Bone marrow (tissue), 2 donors: ENCODE results near the gene MAP2K3.
"Not testable (repeated sequence)": the region's sequence is repeated elsewhere in the genome, so short reads cannot be mapped to it uniquely, and the experiment has no call there.

Experiments
- DNase-seq, 2 donors: peaks; one replicate each; lab custom pipeline; 2025; lab: John Stamatoyannopoulos, UW

MAP2K3 gene

DNA sequence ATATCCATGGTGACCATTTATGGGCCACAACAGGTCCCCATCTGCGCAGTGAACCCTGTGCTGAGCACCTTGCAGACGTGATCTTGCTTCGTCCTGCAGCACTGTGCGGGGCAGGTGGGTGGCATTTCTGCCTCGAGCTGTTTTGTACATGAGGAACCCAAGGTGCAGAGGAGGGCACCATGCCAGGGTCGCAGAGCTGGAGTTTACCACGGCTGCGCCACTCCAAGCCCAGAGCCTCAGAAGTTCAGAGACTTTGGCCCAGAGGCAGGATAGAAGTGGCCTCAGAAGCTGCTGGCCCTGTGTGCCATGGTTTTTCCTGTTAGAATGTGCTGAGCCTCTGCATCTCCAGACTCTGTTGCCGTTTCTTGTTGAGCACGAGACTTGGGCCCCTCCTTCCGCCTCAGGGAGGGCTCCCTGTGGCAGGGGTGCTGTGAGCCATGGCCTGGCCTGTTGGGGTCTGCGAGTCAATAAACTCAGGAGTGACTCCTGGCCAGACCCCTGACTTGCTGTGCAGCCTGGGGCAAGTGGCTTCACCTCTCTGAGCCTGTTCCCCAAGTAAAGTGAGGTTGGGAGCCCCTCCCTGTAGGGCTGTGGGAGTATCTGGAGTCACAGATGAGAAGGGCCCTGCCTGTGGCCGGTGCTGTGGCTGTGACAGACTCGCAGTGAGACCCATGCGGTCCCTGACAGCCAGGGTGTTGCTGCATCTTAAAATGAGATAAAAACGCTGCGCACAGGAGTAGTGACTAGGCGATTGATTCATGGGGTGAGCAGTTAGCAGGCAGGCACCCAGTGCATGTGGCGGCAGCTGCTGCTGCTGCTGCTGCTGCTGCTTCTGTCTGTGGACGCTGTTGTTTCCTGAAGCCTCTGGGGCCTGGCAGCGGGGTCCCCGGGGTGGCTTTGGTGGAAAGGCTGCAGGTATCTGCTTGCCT, 11.8 kb downstream of the MAP2K3 start:
- no peak for DNase-seq

- DNase-seq: no peak
Measured at GRCh38 chr17:21297026-21297520, 12.6 kb downstream of the MAP2K3 start.

- DNase-seq: no peak
Measured at GRCh38 chr17:21297597-21297996, 13.1 kb downstream of the MAP2K3 start.

- DNase-seq: no peak
Measured at GRCh38 chr17:21298056-21298982, 13.8 kb downstream of the MAP2K3 start.

GRCh38 chr17:21298983-21299519, 14.5 kb downstream of the MAP2K3 start:
- DNase-seq: no peak

- no peak for DNase-seq
Measured at GRCh38 chr17:21299981-21300600, 15.6 kb downstream of the MAP2K3 start.

DNA sequence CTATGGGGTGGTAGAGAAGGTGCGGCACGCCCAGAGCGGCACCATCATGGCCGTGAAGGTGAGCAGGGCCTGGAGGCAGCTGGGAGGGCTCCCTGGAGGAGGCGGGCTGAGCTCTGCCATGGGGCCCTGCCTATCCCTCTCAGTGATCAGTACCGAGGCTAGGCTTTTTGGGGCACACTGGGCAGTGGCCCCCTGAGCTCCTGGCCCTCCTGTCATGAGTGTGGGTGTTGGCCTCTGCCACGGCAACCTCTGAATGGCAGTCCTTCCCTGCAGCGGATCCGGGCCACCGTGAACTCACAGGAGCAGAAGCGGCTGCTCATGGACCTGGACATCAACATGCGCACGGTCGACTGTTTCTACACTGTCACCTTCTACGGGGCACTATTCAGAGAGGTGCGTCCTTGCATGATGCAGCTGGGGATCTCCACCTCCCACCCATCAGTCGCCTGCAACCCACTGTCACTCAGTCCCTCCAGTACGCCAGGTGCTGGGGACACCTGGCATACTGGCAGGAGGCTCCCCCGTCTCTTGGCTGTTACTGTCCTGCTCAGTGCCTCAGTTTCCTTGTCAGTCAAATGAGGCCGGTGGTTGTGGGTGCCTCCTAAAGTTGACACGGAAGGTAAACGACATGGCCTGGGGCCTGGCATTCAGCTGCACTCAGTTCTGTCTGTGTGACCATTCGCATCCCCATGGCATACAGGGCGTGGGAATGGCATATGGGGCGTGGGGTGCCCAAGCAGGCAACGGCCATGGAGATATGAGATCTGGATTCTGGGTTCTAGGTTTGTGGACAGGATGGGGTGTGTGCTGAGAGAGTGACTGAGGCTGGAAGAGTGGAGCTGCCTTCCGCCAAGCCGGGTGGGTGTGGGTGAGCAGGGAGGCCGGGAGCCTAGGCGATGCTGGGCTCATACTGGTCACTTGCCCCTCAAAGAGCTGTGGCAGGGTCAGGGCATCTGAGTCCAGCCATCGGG, 16.4 kb downstream of the MAP2K3 start:
- no peak for DNase-seq

- DNase-seq: no peak
Measured at GRCh38 chr17:21301593-21302550, 17.4 kb downstream of the MAP2K3 start.

GRCh38 chr17:21302711-21303425, 18.4 kb downstream of the MAP2K3 start:
- no peak for DNase-seq

DNA sequence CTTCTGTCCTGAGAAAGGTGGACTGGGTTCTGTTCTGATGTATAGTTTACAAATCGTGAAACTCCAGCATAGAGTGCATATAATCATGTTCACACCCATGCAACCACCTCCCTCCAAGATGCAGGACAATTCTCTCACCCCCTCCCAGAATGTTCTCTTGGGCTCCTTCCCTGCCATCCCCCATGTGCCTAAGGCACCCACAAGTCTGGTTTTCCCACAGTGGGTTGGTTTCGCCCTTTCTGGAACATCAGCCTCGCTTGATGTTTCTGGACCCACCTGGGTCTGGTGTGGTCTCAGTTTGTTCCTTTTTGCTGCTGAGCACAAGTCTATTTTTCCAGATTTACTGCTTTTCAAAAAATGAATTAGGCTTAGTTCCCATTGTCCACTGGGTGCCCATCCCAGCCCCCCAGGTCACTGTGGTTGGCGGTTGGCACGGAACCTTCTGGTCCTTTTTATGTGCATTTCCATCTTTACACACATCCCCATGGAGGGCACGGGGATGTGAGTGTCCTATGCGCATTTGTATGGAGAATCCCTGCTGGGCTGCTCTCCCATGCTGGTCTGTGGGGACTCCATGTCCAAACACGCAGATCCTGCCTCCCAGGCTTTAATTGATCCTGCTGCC, 19.0 kb downstream of the MAP2K3 start:
- DNase-seq: no peak

DNA sequence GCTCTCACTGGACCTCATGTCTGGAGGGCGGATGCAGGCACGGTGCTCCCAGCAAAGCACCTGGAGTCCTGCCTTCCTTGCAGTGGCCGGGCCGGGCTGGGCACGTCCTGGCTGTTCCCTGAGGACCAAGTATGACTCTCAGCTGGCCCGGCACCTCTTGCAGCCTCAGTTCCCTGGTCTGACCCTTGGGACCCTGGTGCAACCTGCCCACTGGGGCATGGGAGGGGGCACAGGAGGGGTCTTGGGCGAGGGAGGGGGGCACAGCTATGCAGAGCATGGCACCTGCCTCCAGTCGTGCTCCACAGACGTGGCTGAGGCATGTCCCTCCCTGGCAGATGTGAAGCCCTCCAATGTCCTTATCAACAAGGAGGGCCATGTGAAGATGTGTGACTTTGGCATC, 19.6 kb downstream of the MAP2K3 start:
- DNase-seq: no peak

DNA sequence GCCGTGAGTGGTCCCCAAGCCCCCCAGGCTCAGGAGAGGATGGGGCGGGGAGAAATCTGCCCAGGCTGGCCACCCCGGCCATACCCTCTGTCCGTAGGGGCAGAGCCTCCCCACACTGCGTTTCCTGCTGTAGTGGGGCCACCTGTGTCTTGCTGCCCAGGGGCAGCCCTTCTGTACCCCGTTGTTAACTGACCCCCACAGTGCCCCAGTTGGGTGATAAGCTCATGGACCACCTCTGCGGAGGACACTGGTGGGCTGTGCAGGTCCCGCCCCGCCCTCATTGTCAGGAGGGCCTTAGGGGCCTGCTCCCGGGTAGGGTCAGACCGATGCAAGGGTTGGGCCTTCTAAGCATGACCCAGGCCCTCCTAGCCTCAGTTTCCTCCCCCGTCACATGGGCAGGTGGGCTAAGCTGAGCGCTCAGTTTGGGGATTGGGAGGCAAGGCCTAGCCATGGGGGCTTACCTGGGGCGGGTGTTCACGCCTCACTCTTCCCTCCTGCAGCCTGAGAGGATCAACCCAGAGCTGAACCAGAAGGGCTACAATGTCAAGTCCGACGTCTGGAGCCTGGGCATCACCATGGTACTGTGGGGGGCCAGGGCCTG, 20.1 kb downstream of the MAP2K3 start:
- DNase-seq: not testable (repeated sequence)

DNA sequence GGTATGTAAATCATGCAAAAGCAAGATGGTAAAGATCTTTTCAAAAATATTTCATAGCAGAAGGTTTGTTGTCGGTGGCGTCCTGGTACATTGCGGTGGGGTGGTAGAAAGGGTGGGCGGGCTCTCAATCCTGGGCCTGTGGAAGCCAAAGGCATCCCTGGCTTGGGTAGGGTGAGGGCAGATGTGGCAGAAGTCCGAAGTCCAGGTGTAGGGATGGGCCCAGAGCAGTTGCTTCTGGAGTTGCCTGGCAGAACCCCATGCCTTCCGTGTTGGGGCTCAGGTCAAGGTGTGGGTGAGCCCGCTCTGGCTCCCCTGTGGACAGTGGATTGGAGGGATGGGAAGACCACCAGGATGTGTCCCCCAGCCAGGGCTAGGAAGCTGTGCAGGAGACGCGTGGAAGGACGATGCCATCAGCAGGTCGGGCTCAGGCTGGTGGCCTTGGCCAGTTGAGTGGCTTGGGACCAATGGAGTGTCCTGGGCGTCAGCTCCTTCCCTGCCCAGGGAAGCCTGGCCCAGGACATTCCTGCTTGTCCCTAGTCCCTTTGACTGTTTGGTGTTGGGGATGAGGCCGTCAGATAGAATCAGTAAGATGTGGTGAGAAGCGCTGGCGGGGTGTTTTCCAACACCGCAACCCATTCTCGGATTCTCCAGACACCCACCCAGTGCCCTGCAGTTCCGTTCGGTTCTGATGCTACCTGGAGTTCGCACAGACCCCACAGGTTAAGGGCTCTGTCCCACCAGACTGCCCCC, 21.1 kb downstream of the MAP2K3 start:
- DNase-seq: not testable (repeated sequence)

GRCh38 chr17:21306611-21307272, 22.2 kb downstream of the MAP2K3 start:
- DNase-seq: not testable (repeated sequence)

- DNase-seq: not testable (repeated sequence)
Measured at GRCh38 chr17:21307273-21307625, 22.7 kb downstream of the MAP2K3 start.

DNA sequence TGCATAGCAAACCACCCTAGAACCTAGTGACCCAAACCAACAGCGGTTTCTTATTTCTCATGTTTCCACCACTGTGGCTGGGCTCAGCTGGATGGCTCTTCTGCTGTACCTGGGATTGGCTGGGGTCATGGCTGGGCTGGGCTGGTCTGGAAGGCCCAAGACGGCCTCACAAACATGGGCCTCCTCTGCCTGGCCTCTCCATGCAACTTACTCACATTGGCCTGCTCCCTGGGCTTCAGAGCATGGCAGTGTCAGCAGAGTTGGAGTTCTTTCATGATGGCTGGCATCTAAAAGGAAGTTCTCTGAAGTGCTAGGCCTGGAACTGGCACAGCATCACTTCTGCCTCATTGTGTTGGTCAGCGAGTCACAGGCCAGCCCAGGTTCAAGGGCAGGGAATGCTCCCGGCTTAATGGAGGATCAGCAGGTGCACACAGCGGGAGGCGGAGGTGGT, 24.4 kb downstream of the MAP2K3 start:
- not testable (repeated sequence) for DNase-seq
